ENCODE measurements around the gene NFIC.

DNA sequence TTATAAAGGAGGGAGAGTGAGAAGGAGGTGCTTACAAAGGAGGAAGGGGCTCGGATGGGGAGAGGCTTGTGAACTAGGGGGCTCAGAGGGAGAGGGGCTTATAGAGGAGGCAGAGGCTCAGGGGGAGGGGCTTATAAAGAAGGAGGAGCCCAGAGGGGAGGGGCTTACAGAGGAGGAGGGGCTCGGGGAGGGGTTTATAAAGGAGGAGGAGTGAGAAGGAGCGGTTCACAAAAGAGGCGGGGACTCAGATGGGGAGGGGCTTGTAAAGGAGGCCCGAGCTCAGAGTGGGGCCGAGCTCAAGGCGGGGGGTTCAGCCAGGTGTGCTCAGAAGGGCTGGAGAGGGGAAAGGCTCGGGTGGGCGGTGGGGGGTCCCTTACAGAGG, 113.4 kb downstream of the NFIC start:
- TF ChIP-seq CTCF (IDR thresholded peaks at IDR 0.05) = no peak
- TF ChIP-seq EP300 (IDR thresholded peaks at IDR 0.05) = no peak
- no peak for TF ChIP-seq POLR2A (IDR thresholded peaks at IDR 0.05)
- no peak for TF ChIP-seq POLR2AphosphoS5 (IDR thresholded peaks at IDR 0.05)

Measured in upper lobe of left lung (tissue), 4 donors.